Activated T-cell treated with anti-CD3 and anti-CD28 coated beads for 1 hour (primary cell): ENCODE data around the gene ADAM10.

Experiments
- DNase-seq: peaks from one replicate; pipeline ENCODE4 v3.0.0-alpha.2; 2020; ENCODE audit warnings: low read depth

Gene ADAM10

DNA sequence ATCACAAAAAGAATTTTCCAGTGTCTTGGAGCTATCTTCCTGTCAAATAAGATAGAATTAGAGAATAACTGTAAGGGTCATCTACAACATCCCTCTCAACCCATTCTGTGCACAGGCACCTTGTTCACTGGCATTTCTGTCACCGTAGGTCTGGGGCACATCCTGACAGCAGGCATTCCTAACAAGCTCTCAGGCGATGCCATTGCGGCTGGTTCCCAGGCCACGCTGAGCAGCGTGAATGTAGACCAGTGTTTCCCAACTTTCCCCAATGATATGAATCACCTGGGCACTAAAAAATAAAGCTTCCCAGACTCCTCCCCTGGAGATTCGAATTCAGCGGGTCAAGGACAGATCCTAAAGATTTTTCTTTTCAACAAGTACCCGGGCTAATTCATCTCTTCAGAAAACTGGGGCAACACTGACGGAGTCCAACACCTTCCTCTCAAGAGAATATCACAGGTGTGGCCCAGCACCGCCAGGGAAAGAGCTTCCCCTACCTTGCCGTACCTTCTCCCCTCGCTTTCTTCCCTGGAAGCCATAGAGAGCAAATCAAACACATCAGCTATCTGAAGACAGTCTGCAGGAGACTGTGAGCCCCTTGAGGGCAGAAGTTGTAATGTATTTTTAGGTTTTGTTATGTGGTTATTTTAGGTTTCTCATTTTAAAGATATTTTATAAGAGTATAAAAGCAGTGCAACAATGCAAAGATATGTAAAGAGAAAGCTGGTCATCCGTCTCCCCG, 174.3 kb downstream of the ADAM10 start:
- no peak for DNase-seq

- DNase-seq, result no peak
Observed at GRCh38 chr15:58574631-58575030, 174.9 kb downstream of the ADAM10 start.

- DNase-seq, result no peak
Observed at GRCh38 chr15:58573270-58573669, 176.2 kb downstream of the ADAM10 start.

- no peak for DNase-seq
Observed at GRCh38 chr15:58572521-58572920, 177.0 kb downstream of the ADAM10 start.

- no peak for DNase-seq
Observed at GRCh38 chr15:58571491-58571890, 178.0 kb downstream of the ADAM10 start.

DNA sequence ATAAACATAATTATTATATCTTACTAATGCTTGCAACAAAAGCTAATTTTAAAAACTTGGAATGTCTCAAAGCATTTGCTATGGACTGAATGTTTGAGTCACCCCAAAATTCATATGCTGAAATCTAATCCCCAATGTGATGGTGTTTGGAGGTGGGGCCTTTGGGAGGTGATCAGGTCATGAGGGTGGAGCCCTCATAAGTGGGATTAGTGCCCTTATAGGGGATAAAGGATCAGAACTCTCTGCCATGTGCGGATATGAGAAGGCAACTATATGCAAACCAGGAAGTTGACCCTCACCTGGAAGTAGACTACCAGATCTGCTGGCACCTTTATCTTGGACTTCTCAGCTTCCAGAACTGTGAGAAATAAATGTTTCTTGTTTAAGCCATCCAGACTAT, 180.1 kb downstream of the ADAM10 start:
- no peak for DNase-seq

DNA sequence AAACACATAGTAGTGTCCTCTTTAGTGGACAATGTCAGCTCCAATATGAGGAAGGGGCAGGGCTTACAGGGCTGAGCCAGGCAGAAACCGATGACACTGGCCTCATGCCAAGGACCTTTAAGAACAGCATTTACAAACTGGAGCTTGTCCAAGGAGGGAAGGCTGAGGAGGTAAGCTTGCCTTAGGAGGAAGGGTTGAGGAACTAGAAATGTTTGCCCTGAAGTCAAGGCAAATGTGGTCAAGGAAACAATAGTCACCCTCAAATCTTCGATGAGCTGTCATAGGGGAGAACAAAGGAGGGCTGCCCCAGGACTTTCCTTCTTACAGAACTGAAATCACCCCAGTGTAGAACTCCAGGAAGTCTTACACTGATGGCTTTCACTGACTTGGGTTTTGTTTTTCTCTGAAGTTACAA, 181.3 kb downstream of the ADAM10 start:
- no peak for DNase-seq

- DNase-seq, result no peak
Observed at GRCh38 chr15:58566029-58566428, 183.5 kb downstream of the ADAM10 start.

DNA sequence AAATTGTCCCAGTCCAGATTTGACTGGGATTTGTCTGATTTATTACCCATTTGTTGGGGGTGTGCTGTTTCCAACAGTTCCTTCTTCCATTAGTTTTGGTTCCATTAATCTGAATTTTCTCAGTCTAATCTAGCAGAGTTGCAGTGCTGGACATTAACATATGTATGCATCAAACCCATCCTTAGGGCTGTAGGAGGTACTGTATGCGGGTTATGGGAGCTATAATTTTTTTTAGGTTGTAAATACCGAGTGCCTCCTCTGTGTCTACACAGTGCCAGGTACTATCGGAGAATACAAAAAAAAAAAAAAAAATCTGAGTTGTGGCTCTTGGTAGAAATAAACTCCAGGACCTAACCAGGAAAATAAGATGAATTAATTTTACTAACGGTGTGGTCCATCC, 183.9 kb downstream of the ADAM10 start:
- no peak for DNase-seq

DNA sequence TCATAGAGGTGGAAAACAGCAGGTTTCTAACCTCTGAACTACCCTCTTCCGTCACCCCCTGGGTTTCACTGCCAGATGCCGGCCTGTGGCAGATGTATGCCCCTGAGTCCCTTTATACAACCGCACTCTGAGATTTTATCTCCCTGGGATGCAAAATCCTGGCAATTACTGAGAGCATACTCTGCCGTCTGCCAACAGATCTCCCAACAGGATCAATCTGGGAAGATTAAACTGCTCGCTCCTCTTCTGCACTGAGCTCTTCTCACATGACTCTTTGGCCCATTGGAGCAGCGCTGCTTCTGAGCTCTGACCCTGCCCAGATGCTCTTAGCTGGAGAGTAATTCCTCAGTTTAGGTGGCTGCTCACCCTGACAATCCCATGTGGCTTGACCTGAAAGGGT, 184.5 kb downstream of the ADAM10 start:
- DNase-seq, result no peak

- no peak for DNase-seq
Observed at GRCh38 chr15:58562135-58562534, 187.4 kb downstream of the ADAM10 start.

DNA sequence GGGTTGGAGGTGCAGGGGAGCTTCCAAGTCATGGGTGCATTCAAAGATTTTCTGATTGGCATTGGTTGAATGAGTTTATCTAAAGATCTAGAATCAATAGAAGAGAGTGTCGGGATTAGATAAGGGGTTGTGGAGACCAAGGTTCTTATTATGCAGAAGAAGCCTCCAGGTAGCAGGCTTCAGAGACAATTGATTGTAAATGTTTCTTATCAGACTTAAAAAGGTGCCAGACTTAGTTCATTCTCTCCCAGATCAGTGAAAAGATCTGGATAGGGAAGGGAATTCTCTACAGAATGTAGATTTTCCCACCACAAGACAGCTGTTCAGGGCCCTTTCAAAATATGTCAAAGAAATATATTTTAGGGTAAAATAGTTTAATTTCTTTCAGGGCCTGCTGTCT, 188.2 kb downstream of the ADAM10 start:
- no peak for DNase-seq

GRCh38 chr15:58559904-58560588, 189.5 kb downstream of the ADAM10 start:
- no peak for DNase-seq

GRCh38 chr15:58558777-58559176, 190.7 kb downstream of the ADAM10 start:
- no peak for DNase-seq

GRCh38 chr15:58556541-58556940, 193.0 kb downstream of the ADAM10 start:
- DNase-seq, result no peak

GRCh38 chr15:58556028-58556361, 193.5 kb downstream of the ADAM10 start:
- DNase-seq, result no peak

GRCh38 chr15:58555162-58556027, 194.1 kb downstream of the ADAM10 start:
- no peak for DNase-seq

DNA sequence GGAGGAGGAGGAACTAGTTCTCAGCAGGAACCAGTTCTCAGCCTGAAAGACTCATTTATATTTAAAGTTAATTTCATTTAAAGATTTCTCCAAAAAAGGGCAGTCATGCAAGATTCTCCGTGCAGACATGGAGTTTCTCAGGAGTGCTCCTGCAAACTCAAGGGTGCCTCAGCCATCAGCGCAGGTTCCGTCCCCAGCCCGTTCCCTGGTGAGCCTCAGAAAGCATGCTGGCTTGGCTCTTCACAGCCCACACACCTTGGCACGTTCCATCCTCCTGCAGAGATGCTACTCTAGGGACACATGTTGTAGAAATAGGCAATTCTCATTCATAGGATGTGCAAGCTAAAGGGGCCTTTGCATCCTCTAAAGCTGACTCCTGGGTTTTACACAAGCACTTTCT, 194.7 kb downstream of the ADAM10 start:
- no peak for DNase-seq

DNA sequence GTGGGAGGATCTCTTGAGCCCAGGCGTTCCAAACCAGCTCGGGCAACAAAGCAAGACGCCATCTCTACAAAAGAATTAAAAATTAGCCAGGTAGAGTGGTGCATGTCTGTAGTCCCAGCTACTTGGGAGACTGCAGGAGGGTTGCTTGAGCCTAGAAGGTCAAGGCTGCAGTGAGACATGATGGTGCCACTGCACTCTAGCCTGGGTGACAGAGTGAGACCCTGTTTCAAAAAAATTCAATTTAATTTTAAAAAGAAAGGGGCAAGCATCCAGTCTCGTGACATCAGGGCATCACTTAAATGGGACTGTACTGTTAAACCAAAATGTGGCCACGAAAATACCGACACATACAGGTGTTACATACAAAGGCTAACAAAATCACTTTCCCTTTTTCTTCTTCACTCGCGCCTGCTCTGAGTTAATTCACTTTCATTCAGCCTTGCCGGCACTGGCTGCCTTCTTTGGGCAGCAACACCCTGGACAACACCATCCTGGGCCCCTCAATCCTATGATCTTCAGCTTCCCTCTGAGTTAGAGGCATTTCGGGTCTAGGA, 196.1 kb downstream of the ADAM10 start:
- no peak for DNase-seq

DNA sequence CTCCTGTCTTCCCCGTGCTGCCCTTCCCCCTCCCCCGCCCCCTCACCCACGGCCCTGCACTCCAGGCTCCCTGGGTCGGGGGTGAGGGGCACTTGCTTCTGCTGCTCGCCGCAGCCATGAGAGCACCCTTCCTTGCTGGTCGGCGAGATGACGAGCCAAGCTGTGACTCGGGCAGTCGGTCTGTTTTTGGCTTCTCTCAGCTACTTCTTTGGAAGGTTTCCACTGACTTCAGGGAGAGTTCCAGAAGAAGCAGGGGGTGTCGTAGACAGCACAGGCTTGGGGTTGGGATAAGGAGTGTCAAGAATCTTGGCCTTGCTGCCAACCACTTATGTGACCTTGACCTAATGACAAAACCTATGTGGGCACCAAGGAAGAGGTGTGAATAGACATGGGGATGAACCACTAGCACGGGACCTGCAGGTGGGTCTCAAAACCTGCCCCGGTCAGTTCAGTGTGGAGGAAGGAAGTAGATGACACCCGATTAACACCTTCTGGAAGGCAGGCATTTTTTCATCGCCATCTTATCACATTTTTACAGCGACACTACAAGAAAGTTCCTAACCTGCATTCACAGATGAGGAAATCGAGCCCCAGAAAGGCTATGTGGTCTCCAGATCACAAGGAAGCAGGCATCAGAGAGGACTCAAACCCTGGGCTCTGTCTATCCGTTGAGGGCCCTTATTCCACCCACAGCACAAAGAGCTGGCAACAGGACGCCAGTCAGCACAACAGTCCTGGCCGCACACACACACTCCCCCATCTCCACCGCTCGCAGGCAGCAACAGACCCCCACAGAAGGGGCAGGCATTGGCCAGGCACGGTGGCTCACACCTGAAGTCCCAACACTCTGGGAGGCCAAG, 196.8 kb downstream of the ADAM10 start:
- DNase-seq, result no peak

DNA sequence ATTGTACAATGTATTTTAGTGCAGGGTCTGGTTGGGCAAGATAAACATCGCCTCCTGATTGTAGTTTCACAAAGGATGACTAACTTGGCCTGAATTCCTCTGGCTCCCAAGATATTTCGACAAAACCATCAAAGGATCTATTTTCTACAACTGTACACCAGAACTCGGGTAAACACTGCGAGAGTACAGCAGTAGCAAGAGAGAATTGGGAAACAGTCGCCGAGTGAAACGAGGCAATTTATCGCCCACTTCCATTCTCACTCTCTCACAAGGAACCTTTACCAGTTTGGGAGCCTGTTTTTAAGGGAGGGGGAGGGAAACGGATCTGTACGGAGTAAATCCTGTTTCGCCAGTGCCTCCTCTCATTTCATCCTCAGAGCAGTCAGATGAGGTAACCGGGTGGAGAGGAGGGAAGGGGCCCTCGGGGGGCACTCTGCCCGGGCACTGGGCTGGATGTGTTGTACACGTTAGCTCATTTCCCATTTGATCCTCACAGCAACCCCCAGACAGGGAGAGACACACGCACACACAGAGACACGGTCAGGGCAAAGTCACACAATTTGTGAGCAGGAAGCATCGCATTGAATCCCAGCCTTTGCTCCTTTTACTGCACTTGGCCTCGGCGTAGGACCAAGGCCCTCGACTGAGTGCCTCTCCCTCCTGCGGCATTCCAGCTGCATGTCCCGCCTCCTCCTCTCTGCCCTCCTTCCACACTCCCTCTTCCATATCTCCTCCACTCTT, 197.6 kb downstream of the ADAM10 start:
- DNase-seq, result no peak
